ENCODE measurements around the gene CHD6. TPM values are rescaled to one million over a fixed set of nuclear protein-coding genes. Genes with fewer than 3 reads are reported as not detected.
A peak's percentile ranks its signal among the peaks of the same experiment; 100 is the strongest.

CHD6 gene
- total RNA-seq, 2 experiments from 2014 or later: 114 to 126 TPM

DNA sequence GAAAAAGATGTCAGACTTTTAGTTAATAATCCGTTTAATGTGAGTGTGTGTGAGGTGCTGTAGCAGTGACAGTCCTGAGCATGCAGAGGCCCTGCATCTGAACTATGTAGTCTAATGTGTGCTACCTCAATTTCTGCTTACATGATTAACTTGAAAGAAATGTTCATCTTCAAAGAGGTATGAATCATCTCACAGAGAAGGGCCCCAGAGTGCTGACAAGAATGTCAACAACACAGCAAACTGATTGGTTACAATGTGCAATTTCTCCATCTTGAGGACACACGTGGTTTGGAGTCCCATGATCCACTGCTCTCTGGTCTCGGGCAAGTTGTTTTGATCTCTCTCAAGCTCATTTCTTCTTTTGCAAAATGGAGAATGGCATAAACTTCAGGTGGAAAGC is 189.9 kb downstream of the CHD6 start:
- no peaks in the 10 kb centered on the region for H3K27me3 Mint-ChIP-seq
- Histone ChIP-seq H3K9me3 (ENCODE audit: control insufficient read depth in 1 of 2, insufficient read depth in 1 of 2, low read length in 2 of 2) (no peaks in the 10 kb centered on the region), H3K27ac (ENCODE audit: low read depth in 1 of 2, low read length in 2 of 2) (no peak overlapping the region), H3K27me3 (ENCODE audit: control insufficient read depth in 1 of 2, insufficient read depth in 2 of 2, low read length in 2 of 2) (no peaks in the 10 kb centered on the region), H3K4me1 (ENCODE audit: insufficient read depth, low read length) (peaks cover 3% of the 10 kb centered on the region), H3K36me3 (ENCODE audit: insufficient read depth, low read length) (peaks cover 59% of the 10 kb centered on the region), H3K4me3 (ENCODE audit: low read length) (no peak overlapping the region)
- intact Hi-C loops (cut with DNase I, micrococcal nuclease): loop anchor here (5.0 kb wide), 2 partner anchors 189 to 264 kb away; partner anchors contain the start of gene CHD6 (in 1 of the 2)
- peak; percentile 96 for ATAC-seq (ENCODE audit: poor library complexity)
- TF ChIP-seq, protein P1, sequence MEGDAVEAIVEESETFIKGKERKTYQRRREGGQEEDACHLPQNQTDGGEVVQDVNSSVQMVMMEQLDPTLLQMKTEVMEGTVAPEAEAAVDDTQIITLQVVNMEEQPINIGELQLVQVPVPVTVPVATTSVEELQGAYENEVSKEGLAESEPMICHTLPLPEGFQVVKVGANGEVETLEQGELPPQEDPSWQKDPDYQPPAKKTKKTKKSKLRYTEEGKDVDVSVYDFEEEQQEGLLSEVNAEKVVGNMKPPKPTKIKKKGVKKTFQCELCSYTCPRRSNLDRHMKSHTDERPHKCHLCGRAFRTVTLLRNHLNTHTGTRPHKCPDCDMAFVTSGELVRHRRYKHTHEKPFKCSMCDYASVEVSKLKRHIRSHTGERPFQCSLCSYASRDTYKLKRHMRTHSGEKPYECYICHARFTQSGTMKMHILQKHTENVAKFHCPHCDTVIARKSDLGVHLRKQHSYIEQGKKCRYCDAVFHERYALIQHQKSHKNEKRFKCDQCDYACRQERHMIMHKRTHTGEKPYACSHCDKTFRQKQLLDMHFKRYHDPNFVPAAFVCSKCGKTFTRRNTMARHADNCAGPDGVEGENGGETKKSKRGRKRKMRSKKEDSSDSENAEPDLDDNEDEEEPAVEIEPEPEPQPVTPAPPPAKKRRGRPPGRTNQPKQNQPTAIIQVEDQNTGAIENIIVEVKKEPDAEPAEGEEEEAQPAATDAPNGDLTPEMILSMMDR (IDR thresholded peaks at IDR 0.05): no peak
- H3K4me1 Mint-ChIP-seq (ENCODE audit: low read depth): peaks cover 61% of the 10 kb centered on the region
- H3K36me3 Mint-ChIP-seq (ENCODE audit: low read depth): peaks cover 88% of the 10 kb centered on the region
- no peaks in the 10 kb centered on the region for H3K9me3 Mint-ChIP-seq
- DNase-seq: peak in 12 of 14 experiments; percentile 5 to 59 (median 38)
- H3K4me3 Mint-ChIP-seq: peak overlapping the region; percentile 16
- CTCF ChIA-PET: no interaction called here
- H3K27ac Mint-ChIP-seq: peak overlapping the region; percentile 82
- POLR2A ChIA-PET: interaction anchor here (1.0 to 4.5 kb wide), 9 partner anchors 12 to 290 kb away, joined by 3 to 31 read pairs (median 5); partner anchors contain the start of gene CHD6

DNA sequence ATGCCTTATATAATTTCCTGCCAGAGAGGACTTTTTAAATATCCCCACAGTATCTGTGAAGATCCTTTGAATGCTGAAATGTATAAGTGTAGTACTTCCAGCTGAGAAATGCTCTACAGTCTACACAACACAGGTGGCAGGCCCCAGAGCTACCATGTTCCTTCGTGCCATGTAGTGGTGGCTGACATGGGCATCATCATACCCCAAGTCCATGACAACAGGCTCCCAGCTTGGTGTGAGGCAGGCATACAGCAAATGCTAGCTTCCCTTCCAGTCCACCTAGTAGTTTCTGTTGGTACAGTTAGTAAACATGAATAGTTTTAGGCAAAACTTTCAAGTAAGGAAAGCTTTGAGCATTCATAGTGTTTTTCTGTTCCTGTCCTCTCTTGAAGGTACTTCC is 190.3 kb downstream of the CHD6 start:
- Histone ChIP-seq H3K4me1 (ENCODE audit: insufficient read depth, low read length) (peaks cover 3% of the 10 kb centered on the region), H3K9me3 (ENCODE audit: control insufficient read depth in 1 of 2, insufficient read depth in 1 of 2, low read length in 2 of 2) (no peaks in the 10 kb centered on the region), H3K4me3 (ENCODE audit: low read length) (no peak overlapping the region), H3K27ac (ENCODE audit: low read depth in 1 of 2, low read length in 2 of 2) (no peak overlapping the region), H3K36me3 (ENCODE audit: insufficient read depth, low read length) (peaks cover 64% of the 10 kb centered on the region), H3K27me3 (ENCODE audit: control insufficient read depth in 1 of 2, insufficient read depth in 2 of 2, low read length in 2 of 2) (no peaks in the 10 kb centered on the region)
- ChIA-PET CTCF (no interaction called here), POLR2A (interaction anchor here (0.6 to 4.5 kb wide), 11 partner anchors 12 to 290 kb away, joined by 3 to 31 read pairs (median 5); partner anchors contain the start of gene CHD6)
- TF ChIP-seq, protein P1 (IDR thresholded peaks at IDR 0.05): no peak
- ATAC-seq (ENCODE audit: poor library complexity) (peak; percentile 2), DNase-seq (no peak)
- peaks cover 56% of the 10 kb centered on the region for H3K4me1 Mint-ChIP-seq (ENCODE audit: low read depth)
- H3K36me3 Mint-ChIP-seq (ENCODE audit: low read depth): peaks cover 88% of the 10 kb centered on the region
- H3K9me3 Mint-ChIP-seq: no peaks in the 10 kb centered on the region
- no peaks in the 10 kb centered on the region for H3K27me3 Mint-ChIP-seq
- intact Hi-C loops (cut with DNase I, micrococcal nuclease): loop anchor here (5.0 kb wide), 2 partner anchors 189 to 264 kb away; partner anchors contain the start of gene CHD6 (in 1 of the 2)
- peak overlapping the region; percentile 16 for H3K4me3 Mint-ChIP-seq
- peak overlapping the region; percentile 82 for H3K27ac Mint-ChIP-seq

DNA sequence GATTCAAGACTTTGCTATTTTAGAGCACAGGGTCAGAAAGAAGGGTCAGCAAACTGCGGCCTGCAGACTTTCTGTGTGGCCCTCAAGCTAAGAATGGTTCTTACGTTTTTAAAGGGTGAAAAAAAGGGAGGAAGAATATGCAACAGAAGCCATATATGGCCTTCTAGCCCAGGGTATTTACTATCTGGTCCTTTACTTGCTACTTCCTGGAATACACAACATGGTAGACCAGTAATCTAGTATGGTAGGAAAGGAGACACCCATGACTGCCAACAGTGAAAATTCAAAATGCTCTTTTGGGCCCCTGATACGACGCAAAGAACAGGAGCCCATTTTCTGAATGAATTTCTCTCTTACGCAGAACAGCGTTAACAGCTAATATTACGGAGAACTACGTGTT is 191.2 kb downstream of the CHD6 start:
- ATAC-seq (ENCODE audit: poor library complexity) (no peak), DNase-seq (no peak)
- ChIA-PET CTCF (no interaction called here), POLR2A (interaction anchor here (0.7 to 4.5 kb wide), 4 partner anchors 13 to 270 kb away, joined by 3 to 31 read pairs (median 14); partner anchors contain the start of gene CHD6)
- Histone ChIP-seq H3K27ac (ENCODE audit: low read depth in 1 of 2, low read length in 2 of 2) (no peak overlapping the region), H3K4me1 (ENCODE audit: insufficient read depth, low read length) (peaks cover 3% of the 10 kb centered on the region), H3K36me3 (ENCODE audit: insufficient read depth, low read length) (peaks cover 71% of the 10 kb centered on the region), H3K9me3 (ENCODE audit: control insufficient read depth in 1 of 2, insufficient read depth in 1 of 2, low read length in 2 of 2) (no peaks in the 10 kb centered on the region), H3K27me3 (ENCODE audit: control insufficient read depth in 1 of 2, insufficient read depth in 2 of 2, low read length in 2 of 2) (no peaks in the 10 kb centered on the region), H3K4me3 (ENCODE audit: low read length) (no peak overlapping the region)
- peaks cover 52% of the 10 kb centered on the region for H3K4me1 Mint-ChIP-seq (ENCODE audit: low read depth)
- H3K27me3 Mint-ChIP-seq: no peaks in the 10 kb centered on the region
- H3K36me3 Mint-ChIP-seq (ENCODE audit: low read depth): peaks cover 90% of the 10 kb centered on the region
- TF ChIP-seq, protein P1 (IDR thresholded peaks at IDR 0.05): no peak
- no peak overlapping the region for H3K4me3 Mint-ChIP-seq
- no peaks in the 10 kb centered on the region for H3K9me3 Mint-ChIP-seq
- intact Hi-C loops (cut with DNase I, micrococcal nuclease): loop anchor here (5.0 kb wide), 2 partner anchors 190 to 265 kb away; partner anchors contain the start of gene CHD6 (in 1 of the 2)
- H3K27ac Mint-ChIP-seq: peak overlapping the region; percentile 82
